PFSK-1 (cell line): ENCODE results near the gene ZNF483.

Experiments used
- POLR2AphosphoS5 ChIP-seq: IDR thresholded peaks from 2 replicates; pipeline ENCODE4 v1.6.1; 2012; ENCODE audit warnings: low read depth, mild to moderate bottlenecking, control low read depth, low read length, moderate library complexity
- SIN3A ChIP-seq: IDR thresholded peaks from 2 replicates; pipeline ENCODE4 v1.6.1; 2012; ENCODE audit warnings: mild to moderate bottlenecking, low read length, moderate library complexity, borderline replicate concordance; ENCODE audit not compliant: insufficient read depth

GRCh38 chr9:111605041-111605559 is 80.1 kb downstream of the ZNF483 start:
- TF ChIP-seq SIN3A (no peak), POLR2AphosphoS5 (no peak)
